GM12874 (cell line): ENCODE data around the gene PPP1R13B.

Experiments
- CTCF ChIP-seq: IDR thresholded peaks from 2 replicates; pipeline ENCODE4 v1.5.1; 2011; ENCODE audit warnings: low read depth, mild to moderate bottlenecking, control low read depth, low read length, moderate library complexity; ENCODE audit not compliant: insufficient read depth

PPP1R13B gene

GRCh38 chr14:103727313-103727980 is 119.9 kb downstream of the PPP1R13B start:
- no peak for TF ChIP-seq CTCF

- TF ChIP-seq CTCF: no peak
These were observed 120.9 kb downstream of the PPP1R13B start for GRCh38 chr14:103726474-103726873.

GRCh38 chr14:103725739-103726395 is 121.5 kb downstream of the PPP1R13B start:
- TF ChIP-seq CTCF: no peak

- no peak for TF ChIP-seq CTCF
These were observed 122.2 kb downstream of the PPP1R13B start for GRCh38 chr14:103725001-103725682.

GRCh38 chr14:103724116-103724515 is 123.3 kb downstream of the PPP1R13B start:
- no peak for TF ChIP-seq CTCF

- no peak for TF ChIP-seq CTCF
These were observed 123.7 kb downstream of the PPP1R13B start for GRCh38 chr14:103723748-103724081.

- no peak for TF ChIP-seq CTCF
These were observed 125.8 kb downstream of the PPP1R13B start for GRCh38 chr14:103721334-103722120.
